Ishikawa (cell line): ENCODE results near the gene HOXB4.

Experiments used
- EP300 ChIP-seq: IDR thresholded peaks from 2 replicates; pipeline ENCODE4 v1.6.1; 2012; ENCODE audit warnings: borderline replicate concordance
- FOXM1 ChIP-seq: IDR thresholded peaks from 2 replicates; pipeline ENCODE4 v1.6.1; 2012; ENCODE audit warnings: low read depth, borderline replicate concordance
- RAD21 ChIP-seq: IDR thresholded peaks from 2 replicates; pipeline ENCODE4 v1.6.1; 2012; ENCODE audit warnings: low read depth
- TAF1 ChIP-seq: IDR thresholded peaks from 2 replicates; pipeline ENCODE4 v1.6.1; 2012; ENCODE audit warnings: low read depth, mild to moderate bottlenecking
- TEAD4 ChIP-seq: IDR thresholded peaks from 2 replicates; pipeline ENCODE4 v1.6.1; 2012
- TF ChIP-seq, protein P1 (sequence below): IDR thresholded peaks from 2 replicates; pipeline ENCODE4 v1.6.1; 2012
- TF ChIP-seq, protein P2 (sequence below): IDR thresholded peaks from 2 replicates; pipeline ENCODE4 v1.6.1; 2012

- no peak for TF ChIP-seq EP300
- no peak for TF ChIP-seq TAF1
- TF ChIP-seq TEAD4 = no peak
- TF ChIP-seq, protein P1, sequence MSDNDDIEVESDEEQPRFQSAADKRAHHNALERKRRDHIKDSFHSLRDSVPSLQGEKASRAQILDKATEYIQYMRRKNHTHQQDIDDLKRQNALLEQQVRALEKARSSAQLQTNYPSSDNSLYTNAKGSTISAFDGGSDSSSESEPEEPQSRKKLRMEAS = no peak
- TF ChIP-seq RAD21 = no peak
- TF ChIP-seq, protein P2, sequence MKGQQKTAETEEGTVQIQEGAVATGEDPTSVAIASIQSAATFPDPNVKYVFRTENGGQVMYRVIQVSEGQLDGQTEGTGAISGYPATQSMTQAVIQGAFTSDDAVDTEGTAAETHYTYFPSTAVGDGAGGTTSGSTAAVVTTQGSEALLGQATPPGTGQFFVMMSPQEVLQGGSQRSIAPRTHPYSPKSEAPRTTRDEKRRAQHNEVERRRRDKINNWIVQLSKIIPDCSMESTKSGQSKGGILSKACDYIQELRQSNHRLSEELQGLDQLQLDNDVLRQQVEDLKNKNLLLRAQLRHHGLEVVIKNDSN = no peak
- TF ChIP-seq FOXM1 = no peak
These were observed 23.6 kb upstream of the HOXB4 start for GRCh38 chr17:48601539-48602425.
